Right renal cortex interstitium (tissue), 3 donors: ENCODE results near the gene PLEKHA4. TPM values are rescaled to one million over a fixed set of nuclear protein-coding genes. Genes with fewer than 3 reads are reported as not detected.
A peak's percentile ranks its signal among the peaks of the same experiment; 100 is the strongest.

Source experiments
- DNase-seq, 3 donors: peaks; one replicate each; pipeline ENCODE4 v3.0.0-alpha.2; 2013; ENCODE audit warnings: low read depth in 3 of 3, low spot score in 2 of 3
- polyA plus RNA-seq, 3 donors: library from polyadenylated mRNA; unstranded; fragments of 120-200 nt; gene quantifications; one replicate each; pipeline ENCODE4 v1.2.1, GENCODE V29; 2013; ENCODE audit not compliant: insufficient read length in 3 of 3

PLEKHA4 gene
- polyA plus RNA-seq, 3 donors, result 17.4 to 19.8 (median 17.6) TPM

GRCh38 chr19:48835734-48836088 lies 32.7 kb downstream of the PLEKHA4 start:
- peak; percentile 77 to 84 (median 78) for DNase-seq

DNA sequence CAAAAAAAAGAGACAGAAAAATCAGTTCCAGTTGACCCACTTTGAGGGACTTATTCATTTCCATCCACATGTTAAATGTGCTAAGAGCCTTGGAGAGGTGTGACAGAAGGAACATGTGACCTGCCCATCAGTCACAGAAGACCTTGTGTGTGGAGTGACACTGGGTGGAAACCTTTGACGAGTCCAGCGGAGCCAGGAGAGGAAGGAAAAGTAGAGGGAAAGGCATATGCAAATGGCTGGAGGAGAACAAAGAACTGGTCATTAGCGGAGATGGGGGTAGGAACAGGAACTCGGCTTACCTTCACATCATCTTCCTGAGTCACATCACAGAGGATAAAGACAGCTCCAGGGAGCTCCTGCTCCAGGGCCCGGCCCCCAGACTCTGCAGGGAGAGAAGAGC lies 34.4 kb downstream of the PLEKHA4 start:
- no peak for DNase-seq

- DNase-seq, result no peak
Measured at GRCh38 chr19:48833049-48833448, 35.4 kb downstream of the PLEKHA4 start.

DNA sequence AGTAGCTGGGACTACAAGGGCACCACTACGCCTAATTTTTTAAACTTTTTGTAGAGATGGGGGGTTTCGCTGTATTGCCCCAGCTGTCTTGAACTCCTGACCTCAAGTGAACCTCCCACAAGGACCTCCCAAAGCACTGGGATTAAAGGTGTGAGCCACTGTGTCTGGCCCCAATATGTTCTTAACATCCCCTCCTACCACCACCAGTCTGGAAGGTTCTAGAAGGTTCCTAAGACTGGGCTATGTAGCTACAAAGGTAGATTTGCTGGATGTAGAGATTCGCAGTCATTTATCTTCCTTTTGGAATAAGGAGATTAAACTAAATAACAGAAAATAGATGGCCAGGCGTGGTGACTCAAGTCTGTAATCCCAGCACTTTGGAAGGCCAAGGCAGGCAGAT lies 37.5 kb downstream of the PLEKHA4 start:
- DNase-seq, result no peak

DNA sequence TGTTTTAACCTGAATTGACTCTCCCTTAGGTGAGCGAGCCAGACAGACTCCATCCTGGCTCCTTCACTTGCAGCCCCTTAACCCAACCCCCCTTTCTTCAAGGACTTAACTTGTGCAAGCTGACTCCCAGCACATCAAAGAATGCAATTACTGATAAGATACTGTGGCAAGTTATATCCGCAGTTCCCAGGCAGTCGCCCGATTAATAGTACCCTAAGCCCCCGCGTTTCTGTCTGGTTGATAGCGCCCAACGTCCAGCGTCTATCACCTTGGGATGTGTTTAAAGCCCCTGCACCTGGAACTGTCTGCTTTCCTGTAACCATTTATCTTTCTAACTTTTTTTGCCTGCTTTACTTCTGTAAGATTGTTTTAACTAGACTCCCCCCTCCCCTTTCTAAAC lies 38.3 kb downstream of the PLEKHA4 start:
- no peak for DNase-seq

GRCh38 chr19:48826606-48827020 lies 41.8 kb downstream of the PLEKHA4 start:
- no peak for DNase-seq

DNA sequence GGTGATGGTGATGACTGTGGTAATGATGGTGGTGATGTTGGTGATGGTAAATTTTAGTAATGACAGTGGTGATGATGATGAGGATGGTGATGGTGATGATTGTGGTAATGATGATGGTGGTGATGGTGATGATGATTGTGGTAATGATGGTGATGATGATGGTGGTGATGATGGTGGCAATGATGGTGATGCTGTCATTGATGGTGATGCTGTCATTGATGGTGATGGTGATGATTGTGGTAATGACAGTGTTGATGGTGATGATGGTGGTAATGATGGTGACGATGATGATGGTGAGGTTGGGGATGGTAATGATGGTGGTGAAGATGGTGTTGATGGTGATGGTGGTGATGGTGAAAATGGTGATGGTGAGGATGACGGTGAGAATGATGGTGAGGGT lies 45.9 kb downstream of the PLEKHA4 start:
- no peak for DNase-seq

GRCh38 chr19:48821633-48822032 lies 46.8 kb downstream of the PLEKHA4 start:
- DNase-seq, result no peak

DNA sequence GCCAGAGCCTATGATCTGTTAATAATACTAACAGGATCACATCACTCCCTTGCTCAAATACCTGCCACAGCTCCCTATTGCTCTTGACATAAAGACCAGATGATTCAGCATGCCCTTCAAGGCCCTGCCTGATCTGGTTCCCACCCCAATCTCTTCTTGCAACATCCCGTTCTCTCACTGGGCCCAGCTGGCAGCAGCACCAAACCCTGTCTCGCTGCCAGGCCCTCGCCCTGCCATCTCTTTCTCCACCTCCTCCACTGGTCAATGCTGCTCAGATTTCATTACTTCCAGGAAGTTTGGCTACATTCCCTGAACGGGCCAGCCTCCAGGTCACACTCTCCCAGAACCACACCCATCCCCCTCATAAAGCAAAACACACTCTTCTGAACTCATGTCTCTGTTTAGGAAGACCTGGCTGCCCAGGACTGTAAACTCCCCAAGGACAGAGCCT lies 49.0 kb downstream of the PLEKHA4 start:
- DNase-seq, result no peak

DNA sequence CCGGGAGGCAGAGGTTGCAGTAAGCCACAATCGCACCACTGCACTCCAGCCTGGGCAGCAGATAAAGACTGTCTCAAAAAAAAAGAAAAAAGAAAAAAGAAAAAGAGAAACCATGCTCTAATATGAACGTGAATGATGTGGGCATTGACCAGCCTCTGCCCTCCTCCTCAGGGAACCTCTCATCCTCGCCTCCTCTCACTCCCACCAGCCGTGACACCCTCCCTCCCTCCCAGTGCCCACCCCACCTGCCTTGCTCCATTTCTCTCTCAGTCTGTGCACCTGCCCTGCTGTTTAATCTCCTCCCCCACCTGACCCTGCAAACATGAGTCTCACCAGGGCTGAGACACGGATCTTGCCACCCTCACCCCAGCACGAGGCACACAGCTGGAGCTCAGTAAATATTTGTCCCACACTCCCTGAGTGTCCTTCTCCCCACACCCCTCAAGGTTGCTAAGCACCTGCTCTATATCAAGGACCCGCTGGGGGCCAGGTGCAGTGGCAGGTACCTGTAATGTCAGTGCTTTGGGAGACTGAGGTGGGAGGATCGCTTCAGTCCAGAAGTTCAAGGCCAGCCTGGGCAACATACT lies 50.1 kb downstream of the PLEKHA4 start:
- DNase-seq, result no peak

- DNase-seq, result no peak
Measured at GRCh38 chr19:48817585-48818124, 50.8 kb downstream of the PLEKHA4 start.

DNA sequence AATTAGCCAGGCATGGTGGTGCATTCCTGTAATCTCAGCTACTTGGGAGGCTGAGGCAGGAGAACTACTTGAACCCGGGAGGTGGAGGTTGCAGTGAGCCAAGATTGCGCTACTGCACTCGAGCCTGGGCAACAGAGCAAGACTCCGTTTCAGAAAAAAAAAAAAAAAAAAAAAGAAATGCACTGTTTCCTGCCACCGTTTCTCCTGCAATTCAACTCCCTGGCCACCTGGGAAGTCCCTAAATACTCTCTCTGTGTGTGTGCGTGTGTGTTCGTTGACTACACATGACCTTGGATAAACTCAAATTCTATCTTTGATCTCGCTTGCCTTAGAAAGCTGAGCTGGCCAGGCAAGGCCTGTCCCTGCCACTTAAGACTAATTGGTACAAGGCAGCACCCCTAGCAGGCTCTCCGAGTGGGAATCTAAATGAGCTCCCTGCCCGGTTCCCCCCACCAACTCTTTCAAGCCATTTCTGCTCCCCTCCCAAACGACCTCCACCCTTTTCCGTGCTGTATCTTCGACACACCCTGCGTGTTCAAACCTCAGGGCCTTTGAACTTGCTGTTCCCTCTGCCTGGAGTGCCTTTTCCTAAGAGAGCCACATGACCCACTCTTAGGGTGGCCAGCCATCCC lies 52.4 kb downstream of the PLEKHA4 start:
- no peak for DNase-seq

GRCh38 chr19:48814895-48815294 lies 53.5 kb downstream of the PLEKHA4 start:
- DNase-seq, result no peak

DNA sequence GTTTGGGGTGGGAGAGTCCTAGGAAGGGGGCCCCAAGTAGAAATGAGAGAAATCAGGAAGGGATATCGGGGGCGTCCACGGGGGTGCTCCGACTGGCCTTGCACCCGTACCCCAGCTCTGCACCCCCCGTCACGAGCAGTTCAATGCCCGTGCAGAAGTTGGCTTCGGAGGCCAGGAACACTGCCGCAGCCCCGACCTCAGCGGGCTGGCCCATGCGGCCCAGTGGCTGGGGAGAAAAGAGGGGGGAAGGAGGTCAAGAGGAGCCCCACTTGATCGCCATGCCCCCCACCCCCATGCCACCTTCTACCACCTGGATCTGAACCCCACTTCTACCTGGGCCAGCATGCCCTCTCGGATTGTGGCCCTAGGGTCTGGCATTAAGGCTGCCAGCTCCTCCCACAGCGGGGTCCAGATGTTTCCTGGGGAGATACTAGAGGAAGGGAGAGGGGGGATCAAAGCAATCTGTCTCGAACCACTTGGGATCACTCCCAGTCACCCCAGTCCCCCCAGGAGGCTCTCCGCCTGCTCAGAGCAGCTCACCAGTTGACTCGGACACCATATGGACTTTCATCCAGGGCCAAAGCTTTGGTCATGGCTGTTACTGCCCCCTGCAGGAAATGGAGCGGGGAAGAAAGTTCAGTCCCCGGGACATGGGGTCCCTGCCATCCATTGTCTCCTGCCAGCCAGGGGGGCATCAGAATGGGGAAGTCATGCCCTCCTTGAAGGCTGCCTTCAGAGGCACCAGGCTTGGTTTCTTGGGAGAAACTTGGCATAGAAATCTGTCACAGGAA lies 55.1 kb downstream of the PLEKHA4 start:
- no peak for DNase-seq

- DNase-seq, result peak in 2 of 3 donors; percentile 44 to 45
Measured at GRCh38 chr19:48812094-48812929, 56.1 kb downstream of the PLEKHA4 start.

DNA sequence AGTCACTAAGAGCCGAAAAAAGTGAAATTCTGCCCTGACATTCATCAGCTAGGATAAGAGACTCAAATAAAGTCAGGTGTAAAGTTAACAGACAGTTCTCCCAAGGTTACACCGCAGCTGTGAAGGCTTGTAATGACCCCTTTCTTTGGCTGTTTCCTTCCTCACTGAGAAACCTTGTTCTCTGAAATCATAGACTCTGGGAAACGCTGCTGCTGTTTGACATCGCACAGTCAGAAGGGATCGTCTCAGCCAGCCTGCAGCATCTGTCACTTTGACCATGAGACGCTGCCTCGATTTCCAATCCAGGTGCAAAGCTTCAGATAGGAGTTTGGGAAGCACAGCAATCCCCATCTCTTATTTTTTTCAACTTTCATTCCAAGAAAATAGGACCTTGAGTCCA lies 58.3 kb downstream of the PLEKHA4 start:
- DNase-seq, result no peak

DNA sequence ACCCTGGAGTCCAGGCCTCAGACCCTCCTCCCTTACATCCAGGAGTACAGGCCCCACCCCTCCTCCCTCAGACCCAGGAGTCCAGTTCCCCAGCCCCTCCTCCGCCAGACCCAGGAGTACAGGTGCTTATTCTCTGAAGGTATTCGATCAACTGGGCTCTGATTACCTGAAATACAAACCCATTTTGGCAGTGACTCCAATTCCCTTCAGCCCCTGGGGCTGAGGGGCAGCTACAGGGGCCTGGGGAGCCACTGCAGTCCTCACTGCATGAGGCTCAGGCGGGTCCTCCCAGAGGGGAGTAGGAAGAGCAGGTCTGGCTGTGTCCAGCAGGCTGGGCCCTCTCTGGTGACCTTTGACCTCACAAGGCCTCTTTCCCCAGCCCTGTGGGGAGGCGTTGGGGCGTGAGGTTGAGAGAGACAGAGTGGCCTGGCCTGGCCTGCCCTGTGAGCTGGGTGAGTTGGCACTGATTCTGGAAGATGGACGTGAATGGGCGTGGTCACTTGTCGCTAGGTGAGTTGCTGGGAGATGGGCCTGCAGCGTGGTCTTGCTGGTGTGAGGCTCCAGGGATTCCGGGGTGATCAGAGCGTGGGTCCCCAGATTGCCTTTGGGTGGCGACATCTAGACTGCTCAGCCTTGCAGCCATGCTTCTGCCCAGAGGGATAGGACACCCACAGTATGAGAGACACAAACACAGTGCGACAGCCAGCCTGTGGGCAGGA lies 60.7 kb downstream of the PLEKHA4 start:
- DNase-seq, result no peak

DNA sequence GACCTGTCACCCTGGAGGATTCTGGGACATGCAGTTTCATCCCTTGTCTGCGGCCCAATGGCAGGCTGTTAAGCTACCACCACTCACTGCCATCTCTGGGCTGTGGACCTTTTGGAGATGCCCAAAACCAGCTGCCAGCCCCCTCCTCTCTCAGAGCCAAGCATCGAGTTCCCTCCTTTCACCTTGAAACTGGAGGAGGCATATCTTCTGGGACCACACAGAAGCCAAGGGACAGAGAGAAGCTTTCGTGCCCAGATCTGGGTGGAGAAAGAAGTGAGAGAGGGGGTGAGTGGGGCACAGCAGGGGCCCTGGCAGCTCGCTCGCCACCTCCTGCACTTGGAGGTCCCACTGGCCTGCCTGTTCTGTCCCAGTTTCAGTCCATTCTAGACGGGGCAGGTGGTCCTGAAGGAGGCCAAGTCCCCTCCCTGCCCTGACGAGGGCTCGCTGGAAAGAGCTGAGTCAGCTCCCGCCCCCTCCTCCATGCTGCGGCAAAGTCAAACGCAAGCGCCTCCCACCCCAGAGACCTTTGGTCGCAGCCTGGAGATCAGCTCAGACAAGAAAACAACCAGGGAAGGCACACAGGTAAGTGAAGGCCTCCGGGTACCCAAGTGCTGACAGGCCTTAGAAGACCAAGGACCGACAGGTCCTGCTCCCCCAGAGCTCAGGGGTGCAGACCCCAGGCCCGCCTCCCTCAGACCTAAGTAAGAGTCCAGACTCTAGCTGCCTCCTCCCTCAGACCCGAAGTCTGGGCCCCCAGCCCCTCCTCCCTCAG lies 61.4 kb downstream of the PLEKHA4 start:
- DNase-seq, result peak in 1 of 3 donors; percentile 44

DNA sequence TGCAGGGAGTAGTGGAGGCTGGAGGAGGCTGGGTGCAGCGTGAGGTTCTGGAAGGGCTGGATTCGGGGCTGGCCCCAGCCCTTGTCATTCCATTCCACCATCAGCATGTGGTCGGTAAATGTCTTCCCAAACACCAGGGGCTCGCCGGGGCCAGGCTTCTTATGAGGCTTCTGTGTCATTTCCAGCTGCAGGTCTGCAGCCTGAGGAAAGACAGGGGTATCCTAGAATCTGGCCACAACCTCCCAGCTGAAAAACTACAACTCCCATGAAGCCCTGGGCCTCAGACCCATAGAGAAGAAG lies 61.9 kb downstream of the PLEKHA4 start:
- DNase-seq, result no peak

- no peak for DNase-seq
Measured at GRCh38 chr19:48805452-48805851, 63.0 kb downstream of the PLEKHA4 start.
